Measurements from ENCODE around the gene UVRAG.

UVRAG gene

GRCh38 chr11:75776546-75776945 is 38.5 kb upstream of the UVRAG start:
- in situ Hi-C loops (cut with HindIII; ENCODE audit: low pct_ligation_motif_present, low sequenced_read_pairs), result no loop called here
- TF ChIP-seq CTCF (IDR thresholded peaks at IDR 0.05; ENCODE audit: low read depth, low read length, missing control alignments), result no peak

GRCh38 chr11:75777461-75778110 is 37.4 kb upstream of the UVRAG start:
- H3K27ac ChIP-seq, result no peak overlapping the region
- DNase-seq, result no peak

More at GRCh38 chr11:75776546-75776945, 38.5 kb upstream of the UVRAG start:
- H3K36me3 ChIP-seq (replicated peaks), result no peaks in the 10 kb centered on the region
- no peak for DNase-seq
- no peaks in the 10 kb centered on the region for H3K27me3 ChIP-seq (replicated peaks)
- no peak overlapping the region for H3K27ac ChIP-seq
- H3K4me3 ChIP-seq (ENCODE audit: low read depth, low read length), result no peak overlapping the region

GRCh38 chr11:75778962-75779361 is 36.0 kb upstream of the UVRAG start:
- in situ Hi-C loops (cut with HindIII; ENCODE audit: low pct_ligation_motif_present, low sequenced_read_pairs), result no loop called here
- no peak overlapping the region for H3K27ac ChIP-seq
- TF ChIP-seq CTCF (IDR thresholded peaks at IDR 0.05; ENCODE audit: low read depth, low read length, missing control alignments), result no peak
- H3K36me3 ChIP-seq (replicated peaks), result no peaks in the 10 kb centered on the region
- no peak for DNase-seq
- H3K4me3 ChIP-seq (ENCODE audit: low read depth, low read length), result no peak overlapping the region
- no peaks in the 10 kb centered on the region for H3K27me3 ChIP-seq (replicated peaks)

More at GRCh38 chr11:75777461-75778110, 37.4 kb upstream of the UVRAG start:
- no peak overlapping the region for H3K4me3 ChIP-seq (ENCODE audit: low read depth, low read length)
- no peaks in the 10 kb centered on the region for H3K36me3 ChIP-seq (replicated peaks)
- no peaks in the 10 kb centered on the region for H3K27me3 ChIP-seq (replicated peaks)
- in situ Hi-C loops (cut with HindIII; ENCODE audit: low pct_ligation_motif_present, low sequenced_read_pairs), result no loop called here
- TF ChIP-seq CTCF (IDR thresholded peaks at IDR 0.05; ENCODE audit: low read depth, low read length, missing control alignments), result no peak

GRCh38 chr11:75779960-75780359 is 35.0 kb upstream of the UVRAG start:
- no peak for TF ChIP-seq CTCF (IDR thresholded peaks at IDR 0.05; ENCODE audit: low read depth, low read length, missing control alignments)
- DNase-seq, result no peak
- no peak overlapping the region for H3K27ac ChIP-seq
- in situ Hi-C loops (cut with HindIII; ENCODE audit: low pct_ligation_motif_present, low sequenced_read_pairs), result no loop called here
- H3K4me3 ChIP-seq (ENCODE audit: low read depth, low read length), result no peak overlapping the region
- no peaks in the 10 kb centered on the region for H3K36me3 ChIP-seq (replicated peaks)
- H3K27me3 ChIP-seq (replicated peaks), result no peaks in the 10 kb centered on the region

GRCh38 chr11:75780888-75781287 is 34.1 kb upstream of the UVRAG start:
- no peak for DNase-seq
- no peak for TF ChIP-seq CTCF (IDR thresholded peaks at IDR 0.05; ENCODE audit: low read depth, low read length, missing control alignments)
- no peaks in the 10 kb centered on the region for H3K27me3 ChIP-seq (replicated peaks)
- in situ Hi-C loops (cut with HindIII; ENCODE audit: low pct_ligation_motif_present, low sequenced_read_pairs), result no loop called here
- no peaks in the 10 kb centered on the region for H3K36me3 ChIP-seq (replicated peaks)
- H3K27ac ChIP-seq, result no peak overlapping the region
- H3K4me3 ChIP-seq (ENCODE audit: low read depth, low read length), result no peak overlapping the region

- no peak for TF ChIP-seq CTCF (IDR thresholded peaks at IDR 0.05; ENCODE audit: low read depth, low read length, missing control alignments)
- in situ Hi-C loops (cut with HindIII; ENCODE audit: low pct_ligation_motif_present, low sequenced_read_pairs), result no loop called here
- Histone ChIP-seq H3K36me3 (replicated peaks) (no peaks in the 10 kb centered on the region), H3K27me3 (replicated peaks) (no peaks in the 10 kb centered on the region), H3K27ac (no peak overlapping the region), H3K4me3 (ENCODE audit: low read depth, low read length) (no peak overlapping the region)
- no peak for DNase-seq
These were observed 33.7 kb upstream of the UVRAG start for GRCh38 chr11:75781296-75781695.

All from brain microvascular endothelial cell (primary cell).